NB4 (cell line): ENCODE measurements around the gene DCC.

ENCODE experiments used
- CTCF ChIP-seq: IDR thresholded peaks from one replicate; pipeline ENCODE4 v1.5.1; 2012; ENCODE audit warnings: low read depth, low read length
- POLR2A ChIP-seq: IDR thresholded peaks from 2 replicates; pipeline ENCODE4 v1.6.1; 2011; ENCODE audit warnings: mild to moderate bottlenecking; ENCODE audit not compliant: insufficient read length; ENCODE audit errors: extremely low read depth
- TF ChIP-seq, protein P1 (sequence below): IDR thresholded peaks from 2 replicates; pipeline ENCODE4 v1.6.1; 2011; ENCODE audit warnings: low read depth, low read length

DNA sequence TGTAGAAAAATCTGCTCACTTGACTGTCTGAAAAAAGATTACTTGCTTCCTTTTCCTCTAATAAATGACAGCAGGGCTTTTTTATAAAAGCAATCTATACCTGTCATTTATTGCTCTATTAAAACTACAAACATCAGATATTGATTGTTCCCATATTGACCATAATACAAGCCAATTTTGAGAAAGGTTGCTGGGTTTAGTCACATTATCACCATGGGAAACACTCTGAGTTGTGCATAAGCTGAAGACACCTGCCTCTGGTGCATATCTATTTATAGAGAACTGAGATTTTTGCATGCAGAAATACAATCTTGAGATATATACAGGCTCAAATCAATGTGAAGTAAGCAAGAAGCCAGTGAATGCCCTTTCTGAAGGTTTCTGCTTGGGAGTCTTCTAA, 853.9 kb downstream of the DCC start:
- TF ChIP-seq POLR2A = no peak
- no peak for TF ChIP-seq CTCF
- TF ChIP-seq, protein P1, sequence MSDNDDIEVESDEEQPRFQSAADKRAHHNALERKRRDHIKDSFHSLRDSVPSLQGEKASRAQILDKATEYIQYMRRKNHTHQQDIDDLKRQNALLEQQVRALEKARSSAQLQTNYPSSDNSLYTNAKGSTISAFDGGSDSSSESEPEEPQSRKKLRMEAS = no peak
